A172 (cell line): ENCODE results near the gene RPS6KB2. TPM values are rescaled to one million over a fixed set of nuclear protein-coding genes. Genes with fewer than 3 reads are reported as not detected.
A peak's percentile ranks its signal among the peaks of the same experiment; 100 is the strongest.

ENCODE experiments used
- DNase-seq: peaks from one replicate; pipeline ENCODE4 v3.0.0-alpha.2; 2015; ENCODE audit warnings: low spot score
- total RNA-seq: library from RNA; depleted of rRNA; stranded (reverse); fragments of >200 nt; shearing (Covaris generic); gene quantifications from 2 replicates; pipeline ENCODE4 v1.2.3, GENCODE V29; 2014; rRNA removed

The RPS6KB2 gene
- total RNA-seq = 83.6 and 89.8 TPM in 2 replicates

GRCh38 chr11:67428052-67429001, at the start of gene RPS6KB2:
Gene RPS6KB2 (plus strand): TSS chr11:67428494. CDS start chr11:67428546, 52 bp downstream.
- DNase-seq = peak; percentile 91

- DNase-seq = no peak
These were observed 49.8 kb upstream of the RPS6KB2 start for GRCh38 chr11:67378544-67378943.

GRCh38 chr11:67379061-67380058, 48.9 kb upstream of the RPS6KB2 start:
- DNase-seq = peak; percentile 81

GRCh38 chr11:67381244-67381972, 46.9 kb upstream of the RPS6KB2 start:
- DNase-seq = no peak

GRCh38 chr11:67382276-67383136, 45.8 kb upstream of the RPS6KB2 start:
- peak; percentile 72 for DNase-seq

- DNase-seq = peak; percentile 74
These were observed 43.4 kb upstream of the RPS6KB2 start for GRCh38 chr11:67384851-67385366.

GRCh38 chr11:67387069-67387468, 41.2 kb upstream of the RPS6KB2 start:
- no peak for DNase-seq

GRCh38 chr11:67387518-67387917, 40.8 kb upstream of the RPS6KB2 start:
- no peak for DNase-seq

GRCh38 chr11:67389477-67389876, 38.8 kb upstream of the RPS6KB2 start:
- DNase-seq = no peak

- no peak for DNase-seq
These were observed 37.4 kb upstream of the RPS6KB2 start for GRCh38 chr11:67390947-67391303.

- peak; percentile 80 for DNase-seq
These were observed 36.8 kb upstream of the RPS6KB2 start, which contains the start of gene RAD9A for GRCh38 chr11:67391304-67392182. Gene RAD9A (plus strand): TSS chr11:67391986. CDS start chr11:67392045, 59 bp downstream.

GRCh38 chr11:67392183-67392715, 36.0 kb upstream of the RPS6KB2 start:
- DNase-seq = no peak

- DNase-seq = no peak
These were observed 34.9 kb upstream of the RPS6KB2 start for GRCh38 chr11:67393437-67393836.

- DNase-seq = no peak
These were observed 34.3 kb upstream of the RPS6KB2 start for GRCh38 chr11:67393990-67394389.

- DNase-seq = no peak
These were observed 32.6 kb upstream of the RPS6KB2 start for GRCh38 chr11:67395555-67396258.

GRCh38 chr11:67396259-67396581, 32.1 kb upstream of the RPS6KB2 start:
- no peak for DNase-seq

GRCh38 chr11:67396587-67397389, 31.5 kb upstream of the RPS6KB2 start:
- no peak for DNase-seq
